HG03045 (cell line): ENCODE data around the gene OR5D14.

Source experiments
- ATAC-seq: cut with Tn5 transposase; IDR thresholded peaks from one replicate; pipeline ENCODE4 v1.9.1; 2021; ENCODE audit warnings: mild to moderate bottlenecking, moderate library complexity; ENCODE audit not compliant: unreplicated experiment

Gene OR5D14

GRCh38 chr11:55795256-55795655 is at the start of gene OR5D14:
Gene OR5D14 (plus strand): TSS chr11:55795556. CDS start chr11:55795556, 0 bp downstream.
- no peak for ATAC-seq

- ATAC-seq: no peak
Observed at GRCh38 chr11:55773138-55773537, 22.2 kb upstream of the OR5D14 start, which contains the start of gene OR5D13. Gene OR5D13 (plus strand): TSS chr11:55773438. CDS start chr11:55773438, 0 bp downstream.

- no peak for ATAC-seq
Observed at GRCh38 chr11:55791606-55792005, 3.8 kb upstream of the OR5D14 start.

- no peak for ATAC-seq
Observed at GRCh38 chr11:55793321-55793720, 2.0 kb upstream of the OR5D14 start.

- no peak for ATAC-seq
Observed at GRCh38 chr11:55806248-55806647, 10.9 kb downstream of the OR5D14 start.

GRCh38 chr11:55811067-55811466 is 15.7 kb downstream of the OR5D14 start, which contains the start of gene OR5L1:
Gene OR5L1 (plus strand): TSS chr11:55811367. CDS start chr11:55811467, 100 bp downstream.
- ATAC-seq: no peak

- ATAC-seq: no peak
Observed at GRCh38 chr11:55819330-55819729, 24.0 kb downstream of the OR5D14 start, which contains the start of gene OR5D18. Gene OR5D18 (plus strand): TSS chr11:55819630. CDS start chr11:55819630, 0 bp downstream.

- no peak for ATAC-seq
Observed at GRCh38 chr11:55826919-55827318, 31.6 kb downstream of the OR5D14 start, which contains the start of gene OR5L2. Gene OR5L2 (plus strand): TSS chr11:55827219. CDS start chr11:55827219, 0 bp downstream.

- no peak for ATAC-seq
Observed at GRCh38 chr11:55838452-55838851, 43.1 kb downstream of the OR5D14 start, which contains the start of gene OR5D16. Gene OR5D16 (plus strand): TSS chr11:55838752. CDS start chr11:55838752, 0 bp downstream.
